ENCODE results near the gene UBA1. TPM values are rescaled to one million over a fixed set of nuclear protein-coding genes. Genes with fewer than 3 reads are reported as not detected.

The UBA1 gene
- total RNA-seq, 3 donors from 2014 or later, result 236 to 281 (median 254) TPM

- ATAC-seq, result no peak
- H3K4me3 Mint-ChIP-seq, result no peak overlapping the region
- no peaks in the 10 kb centered on the region for H3K9me3 Mint-ChIP-seq
- H3K27me3 Mint-ChIP-seq (ENCODE audit: low read depth), result no peaks in the 10 kb centered on the region
- H3K4me1 Mint-ChIP-seq (ENCODE audit: low read depth), result peaks cover 7% of the 10 kb centered on the region
- peaks cover 10% of the 10 kb centered on the region for H3K36me3 Mint-ChIP-seq (ENCODE audit: insufficient read depth)
- DNase-seq, result no peak
Measured at GRCh38 chrX:47162927-47163583, 30.6 kb upstream of the UBA1 start.

- no peaks in the 10 kb centered on the region for H3K27me3 Mint-ChIP-seq (ENCODE audit: low read depth)
- H3K4me3 Mint-ChIP-seq, result no peak overlapping the region
- no peak for ATAC-seq
Measured at GRCh38 chrX:47164420-47164819, 29.2 kb upstream of the UBA1 start.

GRCh38 chrX:47166126-47166525 is 27.5 kb upstream of the UBA1 start:
- Mint-ChIP-seq H3K27me3 (ENCODE audit: low read depth) (no peaks in the 10 kb centered on the region), H3K4me3 (no peak overlapping the region), H3K36me3 (ENCODE audit: insufficient read depth) (peaks cover 11% of the 10 kb centered on the region), H3K4me1 (ENCODE audit: low read depth) (peaks cover 2% of the 10 kb centered on the region), H3K9me3 (no peaks in the 10 kb centered on the region)
- DNase-seq (no peak), ATAC-seq (no peak)

More at GRCh38 chrX:47164420-47164819, 29.2 kb upstream of the UBA1 start:
- Mint-ChIP-seq H3K9me3 (no peaks in the 10 kb centered on the region), H3K4me1 (ENCODE audit: low read depth) (peaks cover 9% of the 10 kb centered on the region), H3K36me3 (ENCODE audit: insufficient read depth) (peaks cover 11% of the 10 kb centered on the region)
- DNase-seq, result no peak

GRCh38 chrX:47168495-47169073 is 25.0 kb upstream of the UBA1 start:
- H3K4me3 Mint-ChIP-seq, result no peak overlapping the region
- no peak for DNase-seq
- no peak for ATAC-seq
- no peaks in the 10 kb centered on the region for H3K9me3 Mint-ChIP-seq
- H3K36me3 Mint-ChIP-seq (ENCODE audit: insufficient read depth), result peaks cover 9% of the 10 kb centered on the region
- no peaks in the 10 kb centered on the region for H3K27me3 Mint-ChIP-seq (ENCODE audit: low read depth)
- peaks cover 2% of the 10 kb centered on the region for H3K4me1 Mint-ChIP-seq (ENCODE audit: low read depth)

GRCh38 chrX:47169273-47169672 is 24.4 kb upstream of the UBA1 start:
- H3K27me3 Mint-ChIP-seq (ENCODE audit: low read depth), result no peaks in the 10 kb centered on the region
- H3K4me1 Mint-ChIP-seq (ENCODE audit: low read depth), result peaks cover 2% of the 10 kb centered on the region
- no peak for DNase-seq
- no peak overlapping the region for H3K4me3 Mint-ChIP-seq
- H3K9me3 Mint-ChIP-seq, result no peaks in the 10 kb centered on the region
- ATAC-seq, result no peak
- peaks cover 9% of the 10 kb centered on the region for H3K36me3 Mint-ChIP-seq (ENCODE audit: insufficient read depth)

GRCh38 chrX:47169726-47170515 is 23.7 kb upstream of the UBA1 start:
- Mint-ChIP-seq H3K27me3 (ENCODE audit: low read depth) (no peaks in the 10 kb centered on the region), H3K4me1 (ENCODE audit: low read depth) (peaks cover 2% of the 10 kb centered on the region), H3K4me3 (no peak overlapping the region), H3K36me3 (ENCODE audit: insufficient read depth) (peaks cover 8% of the 10 kb centered on the region), H3K9me3 (no peaks in the 10 kb centered on the region)
- DNase-seq (no peak), ATAC-seq (no peak)

- Mint-ChIP-seq H3K4me1 (ENCODE audit: low read depth) (peaks cover 2% of the 10 kb centered on the region), H3K27me3 (ENCODE audit: low read depth) (no peaks in the 10 kb centered on the region), H3K36me3 (ENCODE audit: insufficient read depth) (peaks cover 6% of the 10 kb centered on the region), H3K4me3 (no peak overlapping the region), H3K9me3 (no peaks in the 10 kb centered on the region)
- ATAC-seq (no peak), DNase-seq (no peak)
Measured at GRCh38 chrX:47170861-47171692, 22.6 kb upstream of the UBA1 start.

GRCh38 chrX:47171996-47172395 is 21.6 kb upstream of the UBA1 start:
- Mint-ChIP-seq H3K4me1 (ENCODE audit: low read depth) (peaks cover 2% of the 10 kb centered on the region), H3K36me3 (ENCODE audit: insufficient read depth) (peaks cover 6% of the 10 kb centered on the region)

GRCh38 chrX:47172549-47172948 is 21.1 kb upstream of the UBA1 start:
- Mint-ChIP-seq H3K27me3 (ENCODE audit: low read depth) (no peaks in the 10 kb centered on the region), H3K4me3 (no peak overlapping the region), H3K4me1 (ENCODE audit: low read depth) (peaks cover 2% of the 10 kb centered on the region), H3K9me3 (no peaks in the 10 kb centered on the region), H3K36me3 (ENCODE audit: insufficient read depth) (peaks cover 6% of the 10 kb centered on the region)
- no peak for DNase-seq
- no peak for ATAC-seq

More at GRCh38 chrX:47171996-47172395, 21.6 kb upstream of the UBA1 start:
- no peak overlapping the region for H3K4me3 Mint-ChIP-seq
- no peaks in the 10 kb centered on the region for H3K27me3 Mint-ChIP-seq (ENCODE audit: low read depth)
- ATAC-seq, result no peak
- DNase-seq, result no peak
- no peaks in the 10 kb centered on the region for H3K9me3 Mint-ChIP-seq

- DNase-seq (no peak), ATAC-seq (no peak)
- Mint-ChIP-seq H3K4me1 (ENCODE audit: low read depth) (peaks cover 2% of the 10 kb centered on the region), H3K27me3 (ENCODE audit: low read depth) (no peaks in the 10 kb centered on the region), H3K4me3 (no peak overlapping the region), H3K9me3 (no peaks in the 10 kb centered on the region), H3K36me3 (ENCODE audit: insufficient read depth) (peaks cover 9% of the 10 kb centered on the region)
Measured at GRCh38 chrX:47172971-47173792, 20.4 kb upstream of the UBA1 start.

- H3K36me3 Mint-ChIP-seq (ENCODE audit: insufficient read depth), result peaks cover 8% of the 10 kb centered on the region
- no peak for DNase-seq
- H3K27me3 Mint-ChIP-seq (ENCODE audit: low read depth), result no peaks in the 10 kb centered on the region
- H3K4me3 Mint-ChIP-seq, result no peak overlapping the region
- ATAC-seq, result no peak
- H3K4me1 Mint-ChIP-seq (ENCODE audit: low read depth), result no peaks in the 10 kb centered on the region
- H3K9me3 Mint-ChIP-seq, result no peaks in the 10 kb centered on the region
Measured at GRCh38 chrX:47174376-47174775, 19.3 kb upstream of the UBA1 start.

- no peaks in the 10 kb centered on the region for H3K27me3 Mint-ChIP-seq (ENCODE audit: low read depth)
Measured at GRCh38 chrX:47174846-47175587, 18.6 kb upstream of the UBA1 start.

GRCh38 chrX:47175588-47175980 is 18.0 kb upstream of the UBA1 start:
- H3K4me1 Mint-ChIP-seq (ENCODE audit: low read depth), result no peaks in the 10 kb centered on the region
- no peaks in the 10 kb centered on the region for H3K9me3 Mint-ChIP-seq
- ATAC-seq (no peak), DNase-seq (no peak)
- H3K27me3 Mint-ChIP-seq (ENCODE audit: low read depth), result no peaks in the 10 kb centered on the region
- no peak overlapping the region for H3K4me3 Mint-ChIP-seq
- H3K36me3 Mint-ChIP-seq (ENCODE audit: insufficient read depth), result peaks cover 10% of the 10 kb centered on the region

More at GRCh38 chrX:47174846-47175587, 18.6 kb upstream of the UBA1 start:
- Mint-ChIP-seq H3K4me1 (ENCODE audit: low read depth) (no peaks in the 10 kb centered on the region), H3K36me3 (ENCODE audit: insufficient read depth) (peaks cover 10% of the 10 kb centered on the region), H3K9me3 (no peaks in the 10 kb centered on the region), H3K4me3 (no peak overlapping the region)
- no peak for DNase-seq
- ATAC-seq, result no peak
